GM18951 (cell line): ENCODE measurements around the gene TREML4.

Experiments used
- POLR2A ChIP-seq: IDR thresholded peaks from 4 replicates; pipeline ENCODE4 v1.6.1; 2011; ENCODE audit warnings: mild to moderate bottlenecking; ENCODE audit not compliant: insufficient read length, insufficient read depth; ENCODE audit errors: extremely low read depth
- in situ Hi-C: fragments of 300-500 bp; cut with MboI; formaldehyde crosslinking; loops from one replicate; pipeline ENCODE4 v1.12.0; 2022; ENCODE audit warnings: low sequenced_read_pairs, mixed read lengths, inconsistent platforms; ENCODE audit not compliant: unreplicated experiment

Gene TREML4

DNA sequence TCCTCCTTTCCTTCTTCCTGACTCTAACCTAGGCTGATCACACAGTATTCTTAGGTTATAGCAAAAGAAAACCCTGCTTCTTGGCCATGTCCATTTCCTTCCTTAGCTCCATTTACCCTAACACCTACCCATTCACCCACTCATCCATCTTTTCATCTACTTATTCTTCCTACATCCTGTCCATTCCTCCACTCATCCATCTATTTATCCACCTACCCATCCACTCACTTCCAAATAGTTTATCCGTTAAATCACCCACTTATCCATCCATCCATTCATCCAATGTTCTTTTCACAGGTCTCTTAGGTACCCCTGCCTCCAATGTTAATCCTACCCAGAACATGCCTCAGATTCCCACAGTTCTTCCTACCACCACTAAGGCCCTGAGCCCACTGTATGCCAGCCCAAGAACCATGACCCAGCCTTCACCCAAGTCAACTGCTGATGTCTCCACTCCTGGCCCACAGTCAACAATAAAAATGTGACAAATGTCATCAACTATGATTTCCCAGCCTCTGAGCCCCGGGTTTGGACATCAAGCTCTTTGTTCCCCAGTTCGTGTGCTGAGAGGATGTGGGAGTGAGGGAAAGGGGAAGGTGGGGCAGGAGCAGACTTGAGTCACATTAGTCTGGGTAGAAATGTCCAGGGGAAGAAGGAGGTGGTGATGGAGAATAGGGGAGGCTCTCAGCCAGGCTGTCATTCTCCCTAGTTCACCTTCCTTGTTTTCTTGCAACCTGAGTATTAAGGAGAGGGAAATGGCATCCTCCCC is 24.4 kb downstream of the TREML4 start:
- in situ Hi-C loops: no loop called here
- TF ChIP-seq POLR2A: no peak

GRCh38 chr6:41255110-41255509 is 27.0 kb downstream of the TREML4 start:
- TF ChIP-seq POLR2A: no peak
- in situ Hi-C loops: no loop called here

DNA sequence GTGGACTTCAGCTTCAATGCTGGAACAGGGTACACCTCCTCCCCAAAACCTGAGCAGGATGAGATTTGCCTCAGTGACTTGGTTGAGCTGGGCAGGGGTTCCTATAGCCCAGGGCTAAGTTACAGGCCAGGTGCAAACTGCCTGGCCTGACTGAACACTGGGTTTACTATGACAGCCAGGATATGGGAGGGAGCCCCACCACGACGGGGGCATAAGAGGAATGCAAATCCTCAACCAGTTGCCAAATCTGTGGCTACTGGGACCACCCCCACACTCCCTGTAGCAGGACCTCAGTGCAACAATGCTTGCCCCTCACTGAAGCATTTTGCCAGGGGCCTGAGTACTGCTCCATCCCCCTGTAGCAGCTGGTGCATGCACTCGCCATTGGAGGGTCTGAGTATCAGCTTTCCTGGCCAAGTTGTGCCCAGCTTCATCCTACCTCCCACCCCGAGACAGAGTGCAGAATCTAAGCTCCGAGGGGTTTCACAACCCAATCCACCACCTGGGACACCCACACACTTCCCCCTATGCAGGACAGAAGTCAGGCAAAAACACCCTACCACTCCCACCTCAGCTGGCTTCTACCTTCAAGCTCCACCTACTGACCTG is 27.6 kb downstream of the TREML4 start:
- TF ChIP-seq POLR2A: no peak
- in situ Hi-C loops: no loop called here

DNA sequence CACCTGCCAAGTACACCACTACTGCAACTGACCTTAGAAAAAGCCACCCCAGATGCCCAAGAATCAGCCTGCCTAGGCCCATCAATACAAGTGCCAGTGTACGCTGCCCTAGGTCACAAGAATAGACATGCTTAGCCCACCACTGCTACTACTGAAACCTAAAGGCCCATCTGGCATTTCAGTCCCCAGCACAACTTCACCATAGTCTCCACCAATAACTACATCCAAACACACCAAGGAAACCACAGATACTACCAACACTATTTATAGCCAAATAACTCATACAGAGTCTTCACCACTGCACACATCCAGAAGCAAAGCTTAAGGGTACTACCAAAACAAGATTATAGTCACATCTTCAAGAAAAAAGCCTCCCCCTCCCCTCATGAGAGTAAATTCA is 28.2 kb downstream of the TREML4 start:
- no peak for TF ChIP-seq POLR2A
- in situ Hi-C loops: no loop called here

GRCh38 chr6:41257369-41258195 is 29.4 kb downstream of the TREML4 start:
- in situ Hi-C loops: no loop called here
- no peak for TF ChIP-seq POLR2A

- in situ Hi-C loops: no loop called here
- no peak for TF ChIP-seq POLR2A
These were observed 30.0 kb downstream of the TREML4 start for GRCh38 chr6:41258196-41258493.

DNA sequence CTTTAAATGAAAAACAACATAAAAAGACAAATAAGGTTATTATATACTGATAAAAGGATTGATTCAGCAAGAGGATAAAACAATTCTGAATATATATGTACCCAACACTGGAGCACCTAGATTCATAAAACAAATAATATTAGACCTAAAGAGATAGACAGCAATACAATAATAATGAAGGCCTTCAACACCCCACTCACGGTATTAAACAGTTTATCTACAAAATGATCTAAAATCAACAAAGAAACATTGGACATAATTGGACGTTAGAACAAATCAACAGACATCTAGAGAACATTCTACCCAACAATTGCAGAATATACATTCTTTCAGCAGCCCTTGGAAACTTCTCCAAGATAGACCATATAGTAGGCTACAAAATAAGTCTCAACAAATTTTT is 34.3 kb downstream of the TREML4 start:
- in situ Hi-C loops: no loop called here
- no peak for TF ChIP-seq POLR2A

GRCh38 chr6:41263267-41263666 is 35.1 kb downstream of the TREML4 start:
- TF ChIP-seq POLR2A: no peak
- in situ Hi-C loops: no loop called here

DNA sequence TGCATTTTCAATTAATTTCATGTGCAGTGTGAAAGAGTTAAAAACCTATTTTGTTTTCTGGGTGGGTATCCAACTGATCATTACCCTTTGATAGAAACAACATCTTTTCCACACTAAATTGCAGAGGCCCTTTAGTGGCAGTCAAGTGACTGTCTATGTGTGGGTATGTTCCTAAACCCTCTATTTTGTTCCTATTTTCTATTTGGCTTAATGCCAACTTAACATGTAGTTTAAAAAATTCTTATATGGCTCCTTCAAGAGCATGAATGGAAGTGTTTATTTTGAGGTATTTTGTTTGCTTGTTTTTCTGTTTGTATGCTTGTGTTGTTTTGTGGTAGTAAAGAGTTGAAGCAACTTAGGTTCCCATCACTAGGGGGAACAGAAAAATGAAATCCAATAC is 38.4 kb downstream of the TREML4 start:
- no peak for TF ChIP-seq POLR2A
- in situ Hi-C loops: no loop called here

- in situ Hi-C loops: no loop called here
- no peak for TF ChIP-seq POLR2A
These were observed 40.3 kb downstream of the TREML4 start for GRCh38 chr6:41268478-41268877.

GRCh38 chr6:41269166-41269565 is 41.0 kb downstream of the TREML4 start:
- in situ Hi-C loops: no loop called here
- no peak for TF ChIP-seq POLR2A

DNA sequence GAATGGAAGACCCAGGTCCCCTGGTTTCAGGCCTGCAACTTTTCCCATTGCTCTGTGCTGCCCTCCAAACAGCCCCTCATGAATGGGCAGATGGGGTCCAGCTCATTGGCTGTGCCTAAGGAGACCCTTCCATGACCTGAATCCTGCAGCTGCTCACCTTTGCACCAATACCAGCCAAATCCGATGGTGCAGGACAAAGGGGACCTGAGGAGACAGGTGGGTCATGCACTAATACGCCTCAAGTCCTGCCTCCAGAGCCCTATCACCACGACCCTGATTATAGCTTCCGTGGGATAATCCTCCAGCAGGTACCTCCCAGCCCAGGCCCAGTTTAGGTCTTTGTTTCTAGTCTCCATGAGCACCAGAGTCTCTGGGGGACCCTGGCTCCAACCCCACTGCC is 41.6 kb downstream of the TREML4 start:
- no peak for TF ChIP-seq POLR2A
- in situ Hi-C loops: no loop called here

- in situ Hi-C loops: no loop called here
- TF ChIP-seq POLR2A: no peak
These were observed 43.8 kb downstream of the TREML4 start for GRCh38 chr6:41271901-41272395.
